ENCODE results near the gene TRPM2.

Gene TRPM2

GRCh38 chr21:44317241-44317782 is 36.1 kb upstream of the TRPM2 start:
- Mint-ChIP-seq H3K9me3 (no peaks in the 10 kb centered on the region), H3K4me3 (no peak overlapping the region), H3K36me3 (peaks cover 5% of the 10 kb centered on the region), H3K27me3 (no peaks in the 10 kb centered on the region), H3K4me1 (no peaks in the 10 kb centered on the region), H3K27ac (no peak overlapping the region)
- ATAC-seq (ENCODE audit: low read depth) (no peak), DNase-seq (ENCODE audit: low spot score in 2 of 2) (no peak)

GRCh38 chr21:44317871-44318270 is 35.5 kb upstream of the TRPM2 start:
- no peaks in the 10 kb centered on the region for H3K9me3 Mint-ChIP-seq
- H3K27ac Mint-ChIP-seq: no peak overlapping the region
- H3K4me3 Mint-ChIP-seq: no peak overlapping the region
- no peaks in the 10 kb centered on the region for H3K4me1 Mint-ChIP-seq
- no peaks in the 10 kb centered on the region for H3K27me3 Mint-ChIP-seq
- DNase-seq (ENCODE audit: low spot score in 2 of 2): no peak
- peaks cover 5% of the 10 kb centered on the region for H3K36me3 Mint-ChIP-seq
- no peak for ATAC-seq (ENCODE audit: low read depth)

GRCh38 chr21:44318489-44319285 is 34.7 kb upstream of the TRPM2 start:
- H3K27me3 Mint-ChIP-seq: no peaks in the 10 kb centered on the region
- no peaks in the 10 kb centered on the region for H3K9me3 Mint-ChIP-seq
- no peaks in the 10 kb centered on the region for H3K4me1 Mint-ChIP-seq
- DNase-seq (ENCODE audit: low spot score in 2 of 2) (no peak), ATAC-seq (ENCODE audit: low read depth) (no peak)
- H3K36me3 Mint-ChIP-seq: peaks cover 8% of the 10 kb centered on the region
- H3K27ac Mint-ChIP-seq: no peak overlapping the region
- no peak overlapping the region for H3K4me3 Mint-ChIP-seq

- Mint-ChIP-seq H3K4me3 (no peak overlapping the region), H3K27me3 (no peaks in the 10 kb centered on the region), H3K36me3 (peaks cover 8% of the 10 kb centered on the region), H3K9me3 (no peaks in the 10 kb centered on the region), H3K27ac (no peak overlapping the region), H3K4me1 (no peaks in the 10 kb centered on the region)
- ATAC-seq (ENCODE audit: low read depth) (no peak), DNase-seq (ENCODE audit: low spot score in 2 of 2) (no peak)
Measured at GRCh38 chr21:44319407-44320065, 33.9 kb upstream of the TRPM2 start.

GRCh38 chr21:44320847-44321246 is 32.6 kb upstream of the TRPM2 start:
- ATAC-seq (ENCODE audit: low read depth): no peak
- no peaks in the 10 kb centered on the region for H3K4me1 Mint-ChIP-seq

GRCh38 chr21:44321846-44322450 is 31.5 kb upstream of the TRPM2 start:
- ATAC-seq (ENCODE audit: low read depth): no peak
- H3K9me3 Mint-ChIP-seq: no peaks in the 10 kb centered on the region
- H3K36me3 Mint-ChIP-seq: peaks cover 7% of the 10 kb centered on the region
- DNase-seq (ENCODE audit: low spot score in 2 of 2): no peak
- H3K4me1 Mint-ChIP-seq: no peaks in the 10 kb centered on the region
- H3K4me3 Mint-ChIP-seq: no peak overlapping the region
- no peak overlapping the region for H3K27ac Mint-ChIP-seq
- no peaks in the 10 kb centered on the region for H3K27me3 Mint-ChIP-seq

More at GRCh38 chr21:44320847-44321246, 32.6 kb upstream of the TRPM2 start:
- Mint-ChIP-seq H3K36me3 (peaks cover 10% of the 10 kb centered on the region), H3K27ac (no peak overlapping the region), H3K4me3 (no peak overlapping the region), H3K27me3 (no peaks in the 10 kb centered on the region), H3K9me3 (no peaks in the 10 kb centered on the region)
- no peak for DNase-seq (ENCODE audit: low spot score in 2 of 2)

GRCh38 chr21:44322621-44323325 is 30.6 kb upstream of the TRPM2 start:
- H3K4me3 Mint-ChIP-seq: no peak overlapping the region
- H3K36me3 Mint-ChIP-seq: peaks cover 7% of the 10 kb centered on the region
- H3K9me3 Mint-ChIP-seq: no peaks in the 10 kb centered on the region
- DNase-seq (ENCODE audit: low spot score in 2 of 2) (no peak), ATAC-seq (ENCODE audit: low read depth) (no peak)
- H3K4me1 Mint-ChIP-seq: no peaks in the 10 kb centered on the region
- H3K27ac Mint-ChIP-seq: no peak overlapping the region
- H3K27me3 Mint-ChIP-seq: no peaks in the 10 kb centered on the region

GRCh38 chr21:44323591-44323990 is 29.8 kb upstream of the TRPM2 start:
- no peak overlapping the region for H3K27ac Mint-ChIP-seq
- H3K4me3 Mint-ChIP-seq: no peak overlapping the region
- no peaks in the 10 kb centered on the region for H3K9me3 Mint-ChIP-seq
- no peaks in the 10 kb centered on the region for H3K27me3 Mint-ChIP-seq
- DNase-seq (ENCODE audit: low spot score in 2 of 2) (no peak), ATAC-seq (ENCODE audit: low read depth) (no peak)
- peaks cover 7% of the 10 kb centered on the region for H3K36me3 Mint-ChIP-seq
- peaks cover 3% of the 10 kb centered on the region for H3K4me1 Mint-ChIP-seq

GRCh38 chr21:44324106-44324853 is 29.1 kb upstream of the TRPM2 start:
- peaks cover 7% of the 10 kb centered on the region for H3K36me3 Mint-ChIP-seq
- H3K27ac Mint-ChIP-seq: no peak overlapping the region
- DNase-seq (ENCODE audit: low spot score in 2 of 2): no peak
- ATAC-seq (ENCODE audit: low read depth): no peak
- H3K9me3 Mint-ChIP-seq: no peaks in the 10 kb centered on the region
- H3K4me1 Mint-ChIP-seq: peaks cover 3% of the 10 kb centered on the region
- H3K4me3 Mint-ChIP-seq: no peak overlapping the region
- H3K27me3 Mint-ChIP-seq: no peaks in the 10 kb centered on the region

- Mint-ChIP-seq H3K36me3 (peaks cover 7% of the 10 kb centered on the region), H3K4me3 (no peak overlapping the region), H3K27ac (no peak overlapping the region), H3K4me1 (peaks cover 3% of the 10 kb centered on the region), H3K27me3 (no peaks in the 10 kb centered on the region), H3K9me3 (no peaks in the 10 kb centered on the region)
- no peak for ATAC-seq (ENCODE audit: low read depth)
- DNase-seq (ENCODE audit: low spot score in 2 of 2): no peak
Measured at GRCh38 chr21:44324854-44325107, 28.6 kb upstream of the TRPM2 start.

GRCh38 chr21:44325386-44326271 is 27.8 kb upstream of the TRPM2 start:
- no peak for ATAC-seq (ENCODE audit: low read depth)
- peaks cover 3% of the 10 kb centered on the region for H3K4me1 Mint-ChIP-seq
- no peak for DNase-seq (ENCODE audit: low spot score in 2 of 2)
- no peaks in the 10 kb centered on the region for H3K9me3 Mint-ChIP-seq
- H3K4me3 Mint-ChIP-seq: no peak overlapping the region
- no peaks in the 10 kb centered on the region for H3K27me3 Mint-ChIP-seq
- H3K36me3 Mint-ChIP-seq: peaks cover 7% of the 10 kb centered on the region
- H3K27ac Mint-ChIP-seq: no peak overlapping the region

- DNase-seq (ENCODE audit: low spot score in 2 of 2): no peak
- no peak for ATAC-seq (ENCODE audit: low read depth)
- no peaks in the 10 kb centered on the region for H3K9me3 Mint-ChIP-seq
- no peak overlapping the region for H3K4me3 Mint-ChIP-seq
- peaks cover 7% of the 10 kb centered on the region for H3K36me3 Mint-ChIP-seq
- peaks cover 3% of the 10 kb centered on the region for H3K4me1 Mint-ChIP-seq
- no peaks in the 10 kb centered on the region for H3K27me3 Mint-ChIP-seq
- no peak overlapping the region for H3K27ac Mint-ChIP-seq
Measured at GRCh38 chr21:44326272-44326647, 27.2 kb upstream of the TRPM2 start.
